Right forelimb (tissue), 1 donor: ENCODE measurements around the gene SLC25A15.
"Not testable (repeated sequence)": the region's sequence is repeated elsewhere in the genome, so short reads cannot be mapped to it uniquely, and the experiment has no call there.

Source experiments
- DNase-seq: peaks from one replicate; pipeline ENCODE4 v3.0.0-alpha.2; 2018

SLC25A15 gene

GRCh38 chr13:40814803-40815202 is 25.4 kb downstream of the SLC25A15 start:
- DNase-seq = no peak

GRCh38 chr13:40818926-40819325 is 29.5 kb downstream of the SLC25A15 start:
- DNase-seq = no peak

- no peak for DNase-seq
Measured at GRCh38 chr13:40819797-40820315, 30.4 kb downstream of the SLC25A15 start.

GRCh38 chr13:40839725-40840124 is 50.3 kb downstream of the SLC25A15 start:
- DNase-seq = not testable (repeated sequence)

- DNase-seq = not testable (repeated sequence)
Measured at GRCh38 chr13:40840955-40841354, 51.5 kb downstream of the SLC25A15 start.
